ENCODE measurements around the gene ATR.
A peak's percentile ranks its signal among the peaks of the same experiment; 100 is the strongest.
"Not testable (repeated sequence)": the region's sequence is repeated elsewhere in the genome, so short reads cannot be mapped to it uniquely, and the experiment has no call there.

ATR gene

GRCh38 chr3:142578329-142579223 is at the start of gene ATR:
ATR (minus strand) TSS chr3:142578733; CDS start chr3:142578704, 29 bp downstream.
- peak; percentile 97 for DNase-seq

- no peak for DNase-seq
Observed at GRCh38 chr3:142626971-142627370, 48.4 kb upstream of the ATR start.

DNA sequence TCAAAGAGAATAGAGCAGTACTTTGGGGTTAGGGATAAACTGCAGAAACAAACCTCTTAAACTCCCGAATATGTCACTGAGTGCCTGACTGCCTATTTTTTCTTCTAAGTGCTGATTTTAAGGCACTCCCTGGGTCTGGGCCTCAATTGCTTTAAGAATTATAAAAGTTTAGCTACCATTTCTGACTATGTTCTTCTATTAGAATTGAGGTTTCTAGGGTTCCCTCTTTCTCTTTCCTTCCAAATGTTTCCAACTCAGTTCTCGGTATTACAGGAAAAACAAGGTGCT is 46.6 kb upstream of the ATR start:
- DNase-seq: no peak

DNA sequence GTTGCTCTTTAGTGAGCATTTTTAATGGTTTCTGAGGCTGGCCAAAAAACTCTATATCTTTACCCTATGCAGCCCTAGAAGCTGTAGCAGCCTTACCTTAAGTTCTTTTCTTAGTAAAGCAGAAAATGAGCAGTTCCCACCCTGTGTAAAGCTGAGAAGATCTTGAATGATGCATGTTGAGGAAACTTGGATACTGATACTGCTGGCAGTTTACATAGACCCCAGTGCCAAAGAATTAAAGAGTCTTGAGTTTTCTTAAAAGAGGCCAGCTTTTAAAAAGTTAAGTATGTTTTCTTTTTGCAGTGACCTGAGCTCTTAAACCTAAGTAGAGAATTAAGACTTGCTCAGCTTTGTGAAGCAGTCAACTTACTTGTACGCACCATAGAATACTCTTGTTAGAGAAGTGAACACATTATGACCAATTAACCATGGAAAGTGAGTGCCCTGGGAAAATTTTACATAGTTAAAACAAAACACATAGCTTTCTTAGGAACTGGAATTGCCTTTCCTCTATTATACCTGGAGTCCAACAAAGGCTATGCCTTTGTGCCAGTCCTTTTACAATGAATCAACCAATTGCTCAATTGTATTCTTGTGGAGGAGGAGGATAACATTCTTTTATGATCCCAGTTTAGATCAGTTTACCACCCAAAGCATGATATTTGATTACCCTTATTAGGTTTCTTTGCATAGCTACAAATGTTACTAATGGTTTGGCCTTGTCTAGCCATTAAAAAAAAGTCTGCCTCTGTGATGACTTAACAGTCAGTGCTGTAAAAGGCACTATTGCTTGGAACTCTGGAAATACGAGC is 46.0 kb upstream of the ATR start:
- DNase-seq: no peak

- no peak for DNase-seq
Observed at GRCh38 chr3:142623194-142623593, 44.7 kb upstream of the ATR start.

- DNase-seq: no peak
Observed at GRCh38 chr3:142622405-142622804, 43.9 kb upstream of the ATR start.

GRCh38 chr3:142618917-142619461 is 40.5 kb upstream of the ATR start:
- no peak for DNase-seq

GRCh38 chr3:142615171-142615570 is 36.6 kb upstream of the ATR start:
- DNase-seq: no peak

- no peak for DNase-seq
Observed at GRCh38 chr3:142614059-142614626, 35.6 kb upstream of the ATR start.

DNA sequence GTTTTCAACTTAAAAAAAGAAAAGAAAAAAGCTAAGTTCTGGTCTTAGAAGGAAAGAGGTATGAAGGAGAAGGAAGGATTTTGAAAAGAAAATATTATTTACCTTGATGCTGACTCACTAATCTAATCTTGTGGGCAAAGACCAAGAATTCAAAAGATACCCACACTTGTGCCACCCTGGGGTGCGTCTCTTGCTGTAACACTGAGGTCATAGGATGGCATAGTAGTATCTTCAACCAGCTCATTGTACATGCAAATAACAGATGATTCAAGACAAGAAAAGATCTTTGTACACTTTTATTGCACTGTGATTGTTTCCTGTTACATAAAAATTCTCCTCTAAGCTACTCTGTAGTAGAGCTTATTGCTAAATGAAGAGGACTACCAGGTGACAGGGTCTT is 35.0 kb upstream of the ATR start:
- no peak for DNase-seq

GRCh38 chr3:142611206-142611605 is 32.7 kb upstream of the ATR start:
- no peak for DNase-seq

- no peak for DNase-seq
Observed at GRCh38 chr3:142609136-142609535, 30.6 kb upstream of the ATR start.

DNA sequence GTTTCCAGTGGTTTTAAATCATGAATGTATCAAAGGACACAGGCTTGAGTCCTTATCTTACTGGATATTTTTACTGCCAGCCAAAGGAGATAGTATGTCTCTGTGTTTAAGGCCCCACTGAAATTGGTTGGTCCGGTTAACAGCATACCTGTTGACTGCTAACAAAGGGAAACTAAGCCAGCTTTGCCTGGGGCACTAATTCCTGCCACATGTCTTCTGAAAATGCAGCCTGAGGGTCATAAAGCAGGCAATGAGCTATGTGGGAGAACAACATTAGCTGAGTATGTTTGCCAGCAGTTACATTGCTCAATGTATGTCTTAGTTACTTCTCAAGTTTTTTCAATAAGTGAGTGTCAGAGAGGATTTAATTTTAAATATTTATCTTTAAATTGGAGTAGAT is 30.1 kb upstream of the ATR start:
- no peak for DNase-seq

DNA sequence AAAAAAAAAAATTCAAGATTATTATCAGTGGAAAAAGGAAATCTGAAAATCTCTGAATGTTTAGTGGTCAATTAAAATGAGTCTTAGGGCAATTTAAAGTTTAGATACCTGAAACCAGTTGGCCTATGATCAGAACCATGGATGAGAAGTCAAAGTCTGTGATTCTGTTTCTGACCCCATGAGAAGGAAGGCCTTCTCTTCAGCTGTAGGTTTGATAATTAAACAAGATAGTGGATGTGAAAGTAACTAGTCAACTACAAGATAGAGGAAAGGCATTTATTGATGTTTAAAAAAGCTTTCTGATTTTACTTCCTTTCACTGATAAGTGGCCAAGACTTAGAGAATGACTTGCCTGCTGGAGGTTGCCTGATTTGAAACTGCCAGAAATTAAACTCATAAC is 26.4 kb upstream of the ATR start:
- no peak for DNase-seq

- not testable (repeated sequence) for DNase-seq
Observed at GRCh38 chr3:142603386-142603705, 24.8 kb upstream of the ATR start.

DNA sequence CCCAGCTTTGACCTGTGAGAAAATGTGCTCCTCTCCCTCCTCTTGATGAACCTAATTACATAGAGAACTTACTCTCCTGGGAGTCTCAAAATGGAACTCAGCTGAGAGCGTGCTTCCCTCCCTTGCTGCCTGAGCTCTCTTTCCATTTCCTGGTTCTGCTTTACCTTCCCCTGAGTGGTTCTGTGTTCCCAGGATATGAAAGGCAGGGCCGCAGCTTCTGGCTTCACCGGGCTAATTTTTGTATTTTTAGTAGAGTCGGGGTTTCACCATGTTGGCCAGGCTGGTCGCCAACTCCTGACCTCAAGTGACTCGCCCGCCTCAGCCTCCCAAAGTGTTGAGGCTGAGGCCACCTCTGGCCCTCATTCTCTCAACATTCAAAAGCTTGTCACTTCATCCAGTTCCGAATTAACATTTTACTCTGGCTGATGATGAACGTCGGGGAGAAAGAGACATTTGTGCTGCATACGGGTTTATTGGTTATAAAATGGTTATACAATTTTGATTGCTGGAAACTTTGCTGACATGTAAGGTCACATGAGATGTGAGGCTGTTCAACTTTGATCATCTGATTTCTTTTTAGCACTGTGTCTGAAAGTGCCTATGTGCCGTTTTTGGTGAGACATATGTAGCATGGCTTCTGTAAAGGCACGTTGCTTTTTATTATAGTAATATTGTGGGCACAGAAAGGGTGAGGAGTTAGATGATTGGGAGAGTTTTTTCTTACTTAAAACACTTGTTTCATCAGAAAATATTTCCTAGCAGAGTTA is 24.3 kb upstream of the ATR start:
- DNase-seq: no peak

DNA sequence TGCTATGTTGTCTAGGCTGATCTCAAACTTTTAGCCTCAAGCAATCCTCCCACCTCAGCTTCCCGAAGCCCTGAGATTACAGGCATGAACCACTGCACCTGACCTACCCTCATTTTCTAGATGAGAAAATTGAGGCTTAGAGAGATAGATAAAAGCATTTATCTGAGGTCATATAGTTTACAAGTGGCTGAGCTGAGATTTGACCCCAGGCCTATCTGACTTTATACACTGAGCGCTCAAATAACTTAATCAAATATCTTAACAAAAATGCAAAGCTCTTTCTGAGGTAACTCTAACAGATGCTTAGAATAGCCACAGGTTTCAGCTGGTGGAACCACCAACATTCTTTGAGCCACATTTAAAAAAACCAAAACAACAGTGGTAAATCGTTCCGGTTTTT is 23.2 kb upstream of the ATR start:
- no peak for DNase-seq

DNA sequence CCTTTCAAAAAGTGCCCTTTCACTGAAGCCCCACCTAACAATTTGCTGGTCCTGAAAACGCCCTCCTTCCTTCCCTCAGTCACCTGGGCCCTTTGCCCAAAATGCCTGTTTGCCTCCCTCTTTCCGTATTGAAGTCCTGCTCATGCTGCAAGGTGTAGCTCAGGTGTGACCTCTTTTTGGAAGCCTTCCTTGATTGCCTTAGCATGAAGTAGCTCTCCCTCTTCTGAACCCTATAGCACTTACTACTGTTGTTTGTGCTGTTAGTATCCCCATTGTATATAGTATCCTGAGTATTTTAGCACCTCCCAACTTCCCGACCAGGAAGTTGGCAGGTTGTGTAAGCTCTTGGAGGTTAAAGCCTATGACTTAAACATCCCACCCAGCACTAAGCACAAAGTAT is 19.4 kb upstream of the ATR start:
- DNase-seq: no peak

DNA sequence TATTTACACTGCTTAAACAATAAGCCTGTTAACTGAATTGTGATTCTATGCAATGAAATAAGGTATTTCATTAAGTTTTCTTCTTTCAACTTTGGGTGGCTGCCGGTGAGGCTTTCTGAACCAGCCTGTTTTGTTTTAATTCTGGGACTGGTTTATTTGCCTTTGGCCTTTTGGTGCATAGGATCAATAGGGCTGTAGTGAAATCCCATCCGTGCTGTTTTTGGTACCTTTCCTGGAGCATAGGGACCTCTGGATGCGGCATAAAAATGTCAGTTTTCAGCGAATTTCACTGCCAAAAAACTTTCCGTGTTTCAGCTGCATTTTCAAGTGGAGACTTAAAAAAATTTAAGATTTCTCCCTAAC is 18.2 kb upstream of the ATR start:
- no peak for DNase-seq

GRCh38 chr3:142595951-142596725 is 17.6 kb upstream of the ATR start, which contains the start of gene PLS1:
PLS1 (plus strand) TSS chr3:142596393; CDS start chr3:142664238, 67,845 bp downstream.
- peak; percentile 82 for DNase-seq

- no peak for DNase-seq
Observed at GRCh38 chr3:142595581-142595950, 17.0 kb upstream of the ATR start.

GRCh38 chr3:142595141-142595540 is 16.6 kb upstream of the ATR start:
- DNase-seq: no peak
